GM12878 (cell line): Measurements from ENCODE around the gene GOLGA6L26.
"Not testable (repeated sequence)": the region's sequence is repeated elsewhere in the genome, so short reads cannot be mapped to it uniquely, and the experiment has no call there.

Experiments
- BHLHE40 ChIP-seq, 2 experiments: fragments of 450-650 bp in 1 of 2; IDR thresholded peaks; 2 replicates each; pipeline ENCODE4 v1.6.1; 2011 to 2017; ENCODE audit warnings: low read depth in 2 of 2, borderline replicate concordance in 1 of 2, improper control_type of control experiment in 1 of 2, low read length in 1 of 2, mild to moderate bottlenecking in 1 of 2
- CREB1 ChIP-seq: IDR thresholded peaks from 2 replicates; pipeline ENCODE4 v1.6.1; 2012; ENCODE audit warnings: low read depth, mild to moderate bottlenecking, inconsistent platforms
- CTCF ChIP-seq, 3 experiments: IDR thresholded peaks in 2 of 3; conservative IDR thresholded peaks in 1 of 3; 2 replicates each; pipeline ENCODE4 v1.5.1; 2011; ENCODE audit warnings: low read depth in 3 of 3, low read length in 3 of 3, mild to moderate bottlenecking in 3 of 3, control low read depth in 2 of 3, moderate library complexity in 2 of 3, inconsistent platforms in 1 of 3, mixed read lengths in 1 of 3; ENCODE audit not compliant: control insufficient read depth in 2 of 3, insufficient read depth in 1 of 3; ENCODE audit errors: extremely low read depth in 1 of 3
- HCFC1 ChIP-seq: fragments of 150-350 bp; IDR thresholded peaks from 2 replicates; pipeline ENCODE4 v1.6.1; 2014; ENCODE audit warnings: low read length
- IKZF1 ChIP-seq: fragments of 450-650 bp; conservative IDR thresholded peaks from 2 replicates; pipeline ENCODE4 v1.6.1; 2017; ENCODE audit warnings: antibody characterized with exemption, mild to moderate bottlenecking
- POLR2A ChIP-seq: IDR thresholded peaks from 2 replicates; pipeline ENCODE4 v1.6.1; 2011; ENCODE audit warnings: low read depth, mild to moderate bottlenecking, low read length
- POLR2AphosphoS5 ChIP-seq: IDR thresholded peaks from 2 replicates; pipeline ENCODE4 v1.6.1; 2011; ENCODE audit warnings: mild to moderate bottlenecking, low read length, inconsistent platforms
- RCOR1 ChIP-seq: conservative IDR thresholded peaks from 2 replicates; pipeline ENCODE4 v1.6.1; 2012; ENCODE audit warnings: low read depth, low read length, improper control_type of control experiment
- SKIL ChIP-seq: fragments of 450-650 bp; IDR thresholded peaks from 2 replicates; pipeline ENCODE4 v1.6.1; 2017; ENCODE audit warnings: mild to moderate bottlenecking, low read depth, inconsistent platforms; ENCODE audit not compliant: poor library complexity, severe bottlenecking
- USF1 ChIP-seq: IDR thresholded peaks from 2 replicates; pipeline ENCODE4 v1.6.1; 2011; ENCODE audit warnings: borderline replicate concordance, low read depth, mild to moderate bottlenecking, moderate library complexity, mixed read lengths, low read length; ENCODE audit not compliant: insufficient read depth; ENCODE audit errors: extremely low read length
- ZNF274 ChIP-seq: IDR thresholded peaks from one replicate; pipeline ENCODE4 v1.8.0; 2011; ENCODE audit not compliant: insufficient read length, insufficient read depth

DNA sequence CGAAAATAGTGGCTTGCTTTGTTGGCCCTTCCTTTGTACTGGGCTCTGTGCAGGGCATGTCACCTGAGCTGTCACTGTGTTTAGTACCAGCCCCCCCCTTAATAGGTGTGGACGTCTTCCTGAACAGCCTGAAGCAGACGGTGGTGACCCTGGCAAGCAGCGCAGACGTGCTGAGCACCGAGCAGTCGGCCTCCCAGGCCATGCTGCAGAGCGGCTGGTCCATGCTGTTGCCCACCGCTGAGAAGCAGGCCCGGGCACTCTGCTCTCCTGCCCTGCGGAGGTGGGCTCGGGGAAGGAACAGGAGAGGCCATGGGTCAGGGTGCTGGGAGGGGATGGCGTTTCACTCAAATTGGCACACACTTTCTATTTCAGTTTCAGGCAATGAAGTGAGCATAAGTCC, 22.8 kb downstream of the GOLGA6L26 start:
- not testable (repeated sequence) for TF ChIP-seq IKZF1; POLR2AphosphoS5; HCFC1; CTCF (IDR thresholded peaks at IDR 0.05 in 2 of 3, conservative IDR thresholded peaks at IDR 0.05 in 1 of 3; ENCODE audit: control insufficient read depth in 2 of 3, extremely low read depth in 1 of 3, insufficient read depth in 1 of 3, low read depth in 3 of 3, low read length in 3 of 3); RCOR1; POLR2A; BHLHE40 (IDR thresholded peaks at IDR 0.05; ENCODE audit: borderline replicate concordance in 1 of 2, low read depth in 2 of 2, low read length in 1 of 2); ZNF274; USF1; CREB1; SKIL
